Karpas-422 (cell line): Measurements from ENCODE around the gene IL6ST. TPM values are rescaled to one million over a fixed set of nuclear protein-coding genes. Genes with fewer than 3 reads are reported as not detected.

Experiments
- DNase-seq: peaks from one replicate; pipeline ENCODE4 v3.0.0-alpha.2; 2015
- H2AFZ ChIP-seq: fragments of 200-600 bp; sonication (generic); 2 replicates; pipeline ENCODE4 v1.6.1; 2014; ENCODE audit warnings: antibody characterized with exemption, low read length, mixed read lengths
- H3K27ac ChIP-seq: fragments of 200-600 bp; sonication (generic); 2 replicates; pipeline ENCODE4 v1.5.1; 2014; ENCODE audit warnings: mild to moderate bottlenecking, low read length, moderate library complexity
- H3K27me3 ChIP-seq: fragments of 200-600 bp; sonication (generic); 2 replicates; pipeline ENCODE4 v1.6.1; 2014; ENCODE audit warnings: low read length, mixed read lengths
- H3K36me3 ChIP-seq: fragments of 200-600 bp; sonication (generic); 2 replicates; pipeline ENCODE4 v1.6.1; 2014; ENCODE audit warnings: low read length, mixed read lengths; ENCODE audit not compliant: insufficient read depth
- H3K4me1 ChIP-seq: fragments of 200-600 bp; sonication (generic); 2 replicates; pipeline ENCODE4 v1.6.1; 2014; ENCODE audit warnings: mild to moderate bottlenecking, low read length, mixed read lengths
- H3K4me2 ChIP-seq: fragments of 200-600 bp; sonication (generic); 2 replicates; pipeline ENCODE4 v1.6.1; 2014; ENCODE audit warnings: low read length, low read depth, mild to moderate bottlenecking; ENCODE audit not compliant: poor library complexity, severe bottlenecking
- H3K4me3 ChIP-seq: fragments of 200-600 bp; sonication (generic); 2 replicates; pipeline ENCODE4 v1.5.1; 2014; ENCODE audit warnings: mild to moderate bottlenecking, antibody characterized with exemption, low read length, mixed read lengths
- H3K79me2 ChIP-seq: fragments of 200-600 bp; sonication (generic); 2 replicates; pipeline ENCODE4 v1.6.1; 2014; ENCODE audit warnings: mild to moderate bottlenecking, low read length, mixed read lengths
- H3K9ac ChIP-seq: fragments of 200-600 bp; sonication (generic); 2 replicates; pipeline ENCODE4 v1.6.0; 2014; ENCODE audit warnings: low read length
- H3K9me2 ChIP-seq: fragments of 200-600 bp; sonication (generic), shearing (Covaris generic); replicated peaks from 2 replicates; pipeline ENCODE4 v1.6.0; 2014; ENCODE audit warnings: mild to moderate bottlenecking, low read length, moderate library complexity; ENCODE audit not compliant: insufficient read depth
- H3K9me3 ChIP-seq: fragments of 300-700, 200-600 bp; sonication (generic); 2 replicates; pipeline ENCODE4 v1.6.1; 2014; ENCODE audit warnings: low read length, mixed read lengths
- H4K20me1 ChIP-seq: fragments of 200-600 bp; sonication (generic); 2 replicates; pipeline ENCODE4 v1.6.1; 2014; ENCODE audit warnings: mild to moderate bottlenecking, antibody characterized with exemption, low read length, low read depth; ENCODE audit not compliant: insufficient read depth
- small RNA-seq: library from RNA; depleted of rRNA; stranded (forward); fragments of <200 nt; gene quantifications from one replicate; pipeline ENCODE3, GENCODE V24; 2014
- total RNA-seq: library from RNA; depleted of rRNA; stranded (reverse); fragments of >200 nt; shearing (Covaris generic); gene quantifications from 2 replicates; pipeline ENCODE4 v1.2.3, GENCODE V29; 2014; ENCODE audit warnings: low replicate concordance; rRNA removed

The IL6ST gene
- total RNA-seq, 1 experiment from 2014 or later, result 1.5 TPM

GRCh38 chr5:55888205-55888604 lies 106.6 kb downstream of the IL6ST start:
- H4K20me1 ChIP-seq, result no peaks in the 10 kb centered on the region
- no peak overlapping the region for H3K9ac ChIP-seq
- no peaks in the 10 kb centered on the region for H3K79me2 ChIP-seq
- H3K9me3 ChIP-seq, result no peaks in the 10 kb centered on the region
- no peak overlapping the region for H2AFZ ChIP-seq
- no peaks in the 10 kb centered on the region for H3K36me3 ChIP-seq
- H3K27ac ChIP-seq, result no peak overlapping the region
- no peak for DNase-seq
- H3K9me2 ChIP-seq, result no peaks in the 10 kb centered on the region
- H3K4me1 ChIP-seq, result no peaks in the 10 kb centered on the region
- no peaks in the 10 kb centered on the region for H3K27me3 ChIP-seq
- no peak overlapping the region for H3K4me2 ChIP-seq
- no peak overlapping the region for H3K4me3 ChIP-seq

GRCh38 chr5:55885359-55885758 lies 109.4 kb downstream of the IL6ST start:
- H3K36me3 ChIP-seq, result no peaks in the 10 kb centered on the region
- no peak overlapping the region for H2AFZ ChIP-seq
- no peak overlapping the region for H3K4me3 ChIP-seq
- H3K27ac ChIP-seq, result no peak overlapping the region
- no peaks in the 10 kb centered on the region for H4K20me1 ChIP-seq
- no peaks in the 10 kb centered on the region for H3K79me2 ChIP-seq
- H3K4me1 ChIP-seq, result no peaks in the 10 kb centered on the region
- H3K9ac ChIP-seq, result no peak overlapping the region
- no peak for DNase-seq
- H3K9me3 ChIP-seq, result no peaks in the 10 kb centered on the region
- H3K4me2 ChIP-seq, result no peak overlapping the region
- H3K9me2 ChIP-seq, result no peaks in the 10 kb centered on the region
- H3K27me3 ChIP-seq, result no peaks in the 10 kb centered on the region

Small RNA genes lying within 50 kb of the gene (small RNA-seq; reads per million reads assigned to genes)
- not detected for gene AC016596.1
- gene RF01210, result 0.20 reads per million

Other genes with a start within 250 kb of the IL6ST start
- not detected in 2 replicates for gene IL31RA, start 143.6 kb downstream of the IL6ST start, total RNA-seq
- not detected in 2 replicates for gene ANKRD55, start 238.4 kb upstream of the IL6ST start, total RNA-seq